Astrocyte (in vitro differentiated cells and primary cell): ENCODE results near the gene DGKE. TPM values are rescaled to one million over a fixed set of nuclear protein-coding genes. Genes with fewer than 3 reads are reported as not detected.

Source experiments
- DNase-seq: peaks from one replicate; pipeline ENCODE4 v3.0.0-alpha.2; 2010; ENCODE audit warnings: low read depth
- FAIRE-seq: peaks from 2 replicates; lab custom pipeline; 2011; peaks lifted over from hg19 to GRCh38; lab: Jason Lieb, UNC
- H2AFZ ChIP-seq: 2 replicates; pipeline ENCODE4 v1.6.0; 2012; ENCODE audit warnings: low read depth, low read length, inconsistent platforms
- H3K27ac ChIP-seq: 2 replicates; pipeline ENCODE4 v1.5.1; 2011; ENCODE audit warnings: low read depth, low read length, inconsistent platforms
- H3K27me3 ChIP-seq: 2 replicates; pipeline ENCODE4 v1.6.0; 2011; ENCODE audit warnings: low read length, inconsistent platforms; ENCODE audit not compliant: insufficient read depth
- H3K36me3 ChIP-seq: 2 replicates; pipeline ENCODE4 v1.5.1; 2011; ENCODE audit warnings: low read length, inconsistent platforms; ENCODE audit not compliant: insufficient read depth
- H3K4me1 ChIP-seq: 2 replicates; pipeline ENCODE4 v1.5.1; 2011; ENCODE audit warnings: low read length, inconsistent platforms; ENCODE audit not compliant: insufficient read depth
- H3K4me2 ChIP-seq: 2 replicates; pipeline ENCODE4 v1.6.0; 2012; ENCODE audit warnings: low read length, inconsistent platforms
- H3K4me3 ChIP-seq: 2 replicates; pipeline ENCODE4 v1.5.1; 2011; ENCODE audit warnings: low read depth, mild to moderate bottlenecking, low read length, inconsistent platforms; ENCODE audit not compliant: insufficient read depth
- H3K79me2 ChIP-seq: 2 replicates; pipeline ENCODE4 v1.6.0; 2012; ENCODE audit warnings: mild to moderate bottlenecking, low read length, inconsistent platforms; ENCODE audit not compliant: insufficient read depth
- H3K9ac ChIP-seq: 2 replicates; pipeline ENCODE4 v1.6.0; 2012; ENCODE audit warnings: mild to moderate bottlenecking, low read length, inconsistent platforms
- H3K9me3 ChIP-seq: 2 replicates; pipeline ENCODE4 v1.5.1; 2012; ENCODE audit warnings: low read depth, mild to moderate bottlenecking, low read length, inconsistent platforms; ENCODE audit not compliant: insufficient read depth
- H4K20me1 ChIP-seq: 2 replicates; pipeline ENCODE4 v1.6.0; 2012; ENCODE audit warnings: low read length, inconsistent platforms; ENCODE audit not compliant: insufficient read depth
- H3K27ac Mint-ChIP-seq: one replicate; pipeline ENCODE4 v1.8.0; 2021; ENCODE audit warnings: mild to moderate bottlenecking, mixed read lengths; ENCODE audit not compliant: unreplicated experiment
- H3K27me3 Mint-ChIP-seq: one replicate; pipeline ENCODE4 v1.8.0; 2021; ENCODE audit warnings: low read depth, mixed read lengths; ENCODE audit not compliant: unreplicated experiment
- H3K36me3 Mint-ChIP-seq: one replicate; pipeline ENCODE4 v1.8.0; 2021; ENCODE audit warnings: low read depth, mixed read lengths; ENCODE audit not compliant: unreplicated experiment
- H3K4me1 Mint-ChIP-seq: one replicate; pipeline ENCODE4 v1.8.0; 2021; ENCODE audit warnings: low read depth, mixed read lengths; ENCODE audit not compliant: unreplicated experiment
- H3K4me3 Mint-ChIP-seq: one replicate; pipeline ENCODE4 v1.8.0; 2021; ENCODE audit warnings: mild to moderate bottlenecking, moderate library complexity, mixed read lengths; ENCODE audit not compliant: unreplicated experiment
- H3K9me3 Mint-ChIP-seq: one replicate; pipeline ENCODE4 v1.8.0; 2021; ENCODE audit warnings: mild to moderate bottlenecking, mixed read lengths; ENCODE audit not compliant: unreplicated experiment
- CTCF ChIP-seq: IDR thresholded peaks from 2 replicates; pipeline ENCODE4 v1.5.1; 2011; ENCODE audit warnings: low read depth, mild to moderate bottlenecking, inconsistent platforms, low read length, moderate library complexity; ENCODE audit not compliant: insufficient read depth
- EZH2 ChIP-seq: IDR thresholded peaks from 2 replicates; pipeline ENCODE4 v1.6.1; 2012; ENCODE audit warnings: mild to moderate bottlenecking, low read length, inconsistent platforms; ENCODE audit not compliant: insufficient read depth
- total RNA-seq: library from RNA; stranded (reverse); gene quantifications from 2 replicates; pipeline ENCODE4 v1.2.1, GENCODE V29; 2021

The DGKE gene
- total RNA-seq, 1 donor from 2014 or later: 5.5 TPM

- H3K9me3 ChIP-seq: no peaks in the 10 kb centered on the region
- peaks cover 22% of the 10 kb centered on the region for H3K27me3 ChIP-seq
- Mint-ChIP-seq H3K27ac (peak overlapping the region; percentile 74), H3K27me3 (peaks cover 1% of the 10 kb centered on the region), H3K4me3 (no peak overlapping the region), H3K9me3 (peaks cover 3% of the 10 kb centered on the region), H3K36me3 (no peaks in the 10 kb centered on the region), H3K4me1 (peaks cover 22% of the 10 kb centered on the region)
- no peak for TF ChIP-seq EZH2
- no peak for TF ChIP-seq CTCF
- peaks cover 23% of the 10 kb centered on the region for H3K4me1 ChIP-seq
- H3K4me3 ChIP-seq: no peak overlapping the region
- H3K36me3 ChIP-seq: no peaks in the 10 kb centered on the region
- no peak overlapping the region for H3K9ac ChIP-seq
- FAIRE-seq: no peak
- no peak overlapping the region for H3K27ac ChIP-seq
- H3K4me2 ChIP-seq: peak overlapping the region; percentile 44
- H4K20me1 ChIP-seq: no peaks in the 10 kb centered on the region
- H3K79me2 ChIP-seq: no peaks in the 10 kb centered on the region
- no peak for DNase-seq
- H2AFZ ChIP-seq: no peak overlapping the region
Measured at GRCh38 chr17:56785997-56786680, 47.8 kb upstream of the DGKE start.

GRCh38 chr17:56786989-56787482 is 46.9 kb upstream of the DGKE start:
- Mint-ChIP-seq H3K4me1 (peaks cover 22% of the 10 kb centered on the region), H3K27ac (peak overlapping the region; percentile 74), H3K4me3 (no peak overlapping the region), H3K9me3 (peaks cover 3% of the 10 kb centered on the region), H3K27me3 (peaks cover 1% of the 10 kb centered on the region), H3K36me3 (no peaks in the 10 kb centered on the region)
- H4K20me1 ChIP-seq: no peaks in the 10 kb centered on the region
- no peaks in the 10 kb centered on the region for H3K79me2 ChIP-seq
- peak overlapping the region; percentile 44 for H3K4me2 ChIP-seq
- peak; percentile 96 for DNase-seq
- H3K9me3 ChIP-seq: no peaks in the 10 kb centered on the region
- no peak for TF ChIP-seq EZH2
- TF ChIP-seq CTCF: no peak
- peaks cover 23% of the 10 kb centered on the region for H3K4me1 ChIP-seq
- H3K9ac ChIP-seq: no peak overlapping the region
- H3K27me3 ChIP-seq: peaks cover 14% of the 10 kb centered on the region
- H3K4me3 ChIP-seq: no peak overlapping the region
- no peak overlapping the region for H3K27ac ChIP-seq
- no peaks in the 10 kb centered on the region for H3K36me3 ChIP-seq
- no peak overlapping the region for H2AFZ ChIP-seq
- FAIRE-seq: peak; percentile 99

- Mint-ChIP-seq H3K4me3 (no peak overlapping the region), H3K36me3 (peaks cover 3% of the 10 kb centered on the region), H3K4me1 (peaks cover 4% of the 10 kb centered on the region), H3K27ac (no peak overlapping the region), H3K27me3 (peaks cover 13% of the 10 kb centered on the region), H3K9me3 (no peaks in the 10 kb centered on the region)
- DNase-seq (no peak), FAIRE-seq (no peak)
- no peak for TF ChIP-seq CTCF
- no peak for TF ChIP-seq EZH2
- peaks cover 22% of the 10 kb centered on the region for H3K27me3 ChIP-seq
- no peak overlapping the region for H3K4me2 ChIP-seq
- H2AFZ ChIP-seq: no peak overlapping the region
- no peak overlapping the region for H3K9ac ChIP-seq
- H3K4me1 ChIP-seq: peaks cover 3% of the 10 kb centered on the region
- H3K4me3 ChIP-seq: no peak overlapping the region
- H3K9me3 ChIP-seq: no peaks in the 10 kb centered on the region
- no peaks in the 10 kb centered on the region for H4K20me1 ChIP-seq
- H3K79me2 ChIP-seq: no peaks in the 10 kb centered on the region
- no peaks in the 10 kb centered on the region for H3K36me3 ChIP-seq
- no peak overlapping the region for H3K27ac ChIP-seq
Measured at GRCh38 chr17:56792267-56792666, 41.7 kb upstream of the DGKE start.
